ENCODE data around the gene SERPIND1.
"Not testable (repeated sequence)": the region's sequence is repeated elsewhere in the genome, so short reads cannot be mapped to it uniquely, and the experiment has no call there.

SERPIND1 gene

DNA sequence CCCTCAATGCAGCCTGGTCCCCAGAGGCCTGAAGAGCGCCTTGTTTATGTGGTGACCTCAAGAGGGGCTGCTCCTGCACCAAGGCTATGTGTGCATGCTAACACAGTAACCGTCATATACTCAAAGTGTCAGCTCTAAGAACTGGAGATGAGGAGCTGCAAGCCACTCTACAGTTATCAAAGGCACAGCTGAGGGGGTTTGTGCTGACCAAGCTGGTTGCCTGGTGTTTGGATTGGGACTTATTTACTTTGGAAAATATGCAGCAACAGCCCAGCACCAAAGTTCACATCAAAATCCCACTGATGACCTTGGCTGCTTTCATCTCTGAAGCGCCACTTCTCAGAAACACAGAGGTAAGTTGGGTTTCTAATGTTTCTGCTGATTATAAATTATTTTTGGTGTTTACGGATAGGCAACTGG, at the start of gene SERPIND1:
SERPIND1 (plus strand) TSS at position 321 of the 420 bp plus-strand sequence. CDS start 5,200 bp downstream, outside the sequence.
- no peak for DNase-seq

- no peak for DNase-seq
Observed at GRCh38 chr22:20724676-20725454, 49.0 kb upstream of the SERPIND1 start.

GRCh38 chr22:20725987-20726558, 47.8 kb upstream of the SERPIND1 start:
- DNase-seq: no peak

DNA sequence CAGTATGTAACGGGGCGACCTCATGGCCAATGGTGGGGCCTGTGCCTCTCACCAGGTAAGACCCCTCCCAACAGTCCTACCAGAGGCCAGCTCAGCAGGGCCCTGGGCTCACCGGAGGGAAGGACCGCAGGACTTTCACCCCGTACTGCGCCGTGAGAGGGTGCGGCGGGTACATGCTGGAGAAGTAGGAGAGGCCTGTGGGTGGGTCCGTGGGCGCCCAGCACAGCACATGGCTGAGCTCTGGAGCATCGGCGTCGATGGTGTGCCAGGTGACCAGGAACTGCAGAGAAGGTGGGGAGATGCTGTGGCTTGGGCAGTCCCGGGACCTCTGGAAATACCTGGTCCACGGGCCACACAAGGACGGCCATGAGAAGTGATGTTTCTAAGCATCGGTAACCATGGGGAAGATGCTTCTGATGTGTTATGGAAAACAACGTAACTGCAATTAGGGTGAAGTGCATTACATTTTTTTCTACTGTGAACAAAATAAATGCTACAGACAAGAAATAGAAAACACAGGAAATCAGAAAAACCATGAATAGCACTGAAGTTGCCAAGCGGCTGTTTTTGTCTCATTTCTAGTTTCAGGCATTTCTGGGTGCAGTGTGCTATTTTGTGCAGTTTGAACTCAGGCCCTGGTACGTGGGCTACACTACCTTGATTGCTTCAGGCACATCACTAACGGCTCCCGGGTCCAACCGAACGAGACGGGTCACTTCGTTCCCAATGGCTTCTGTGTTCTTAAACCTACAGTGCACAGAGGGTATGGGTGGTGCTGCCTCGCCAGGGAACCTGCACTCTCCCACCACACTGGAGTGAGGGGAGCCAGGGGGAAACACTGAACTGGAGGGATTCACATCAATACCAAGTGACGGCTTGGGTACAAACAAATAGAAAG, 46.5 kb upstream of the SERPIND1 start:
- no peak for DNase-seq

DNA sequence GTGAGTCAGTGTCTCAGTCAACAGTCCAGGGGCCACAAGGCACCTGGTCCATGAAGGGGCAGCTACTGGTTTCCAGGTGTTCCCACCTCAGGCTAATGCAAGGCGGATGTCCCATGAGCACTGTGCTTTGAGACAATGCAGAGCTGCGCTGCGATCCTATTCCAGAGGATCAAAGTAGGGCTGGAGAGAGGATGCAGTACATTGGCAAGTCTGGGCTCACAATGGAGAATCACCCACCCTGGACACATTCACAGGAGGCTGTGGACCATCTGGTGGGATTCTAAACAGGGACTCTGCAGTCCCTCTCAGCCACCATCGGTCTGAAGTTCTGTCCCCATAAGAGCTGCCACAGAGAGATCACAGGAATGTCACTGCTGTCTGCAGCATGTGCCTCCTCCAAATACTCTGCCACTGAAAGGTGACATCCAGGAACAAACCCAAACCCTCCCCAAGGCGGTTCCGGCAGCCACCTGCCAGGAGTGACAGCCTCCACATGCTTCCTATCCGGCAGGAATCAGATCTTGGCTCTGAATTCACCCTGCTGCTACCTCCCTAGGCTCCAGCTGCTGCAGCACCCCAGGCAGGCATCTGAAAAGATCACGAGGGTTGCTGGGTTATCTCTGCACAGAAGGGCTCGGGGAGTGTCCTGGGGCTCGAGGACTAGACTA, 45.3 kb upstream of the SERPIND1 start:
- no peak for DNase-seq

DNA sequence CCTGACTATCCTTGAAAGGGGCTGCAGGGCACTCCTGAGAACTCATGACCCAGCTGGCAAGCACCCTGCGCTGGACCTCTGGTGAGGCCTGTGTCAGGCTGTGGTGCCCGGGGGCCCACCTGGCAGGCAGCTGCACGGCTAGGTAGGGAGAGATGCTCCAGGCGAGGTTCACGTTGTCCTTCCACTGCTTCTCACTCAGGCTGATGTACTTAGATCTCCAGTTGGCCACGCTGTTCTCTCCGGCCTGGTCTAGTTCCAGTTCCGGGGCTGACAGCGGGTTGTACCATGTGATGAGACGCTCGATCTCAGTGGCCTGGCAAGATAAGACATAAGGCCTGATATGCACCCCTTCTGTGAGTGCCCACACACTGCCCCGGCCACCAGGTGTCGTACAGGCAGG, 44.7 kb upstream of the SERPIND1 start:
- no peak for DNase-seq

DNA sequence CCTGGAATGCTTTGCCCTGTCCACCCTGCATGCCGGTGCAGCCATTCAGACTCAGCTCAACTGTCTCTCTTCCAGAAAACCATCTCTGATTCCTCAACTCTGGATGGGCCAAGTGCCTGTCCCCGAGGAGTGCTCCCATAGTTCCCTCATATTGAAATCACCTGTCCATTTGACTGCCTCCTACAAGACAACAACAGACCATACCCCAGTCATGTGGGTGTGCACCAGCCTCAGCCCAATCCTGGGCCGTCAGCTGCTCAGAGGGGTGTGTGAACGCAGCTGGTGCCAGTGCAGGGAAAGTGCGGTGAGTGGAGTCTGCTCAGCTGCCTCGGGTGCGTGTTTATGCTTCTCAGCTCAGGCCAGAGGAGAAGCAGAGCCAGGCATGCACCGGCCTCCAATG, 41.5 kb upstream of the SERPIND1 start:
- DNase-seq: not testable (repeated sequence)

DNA sequence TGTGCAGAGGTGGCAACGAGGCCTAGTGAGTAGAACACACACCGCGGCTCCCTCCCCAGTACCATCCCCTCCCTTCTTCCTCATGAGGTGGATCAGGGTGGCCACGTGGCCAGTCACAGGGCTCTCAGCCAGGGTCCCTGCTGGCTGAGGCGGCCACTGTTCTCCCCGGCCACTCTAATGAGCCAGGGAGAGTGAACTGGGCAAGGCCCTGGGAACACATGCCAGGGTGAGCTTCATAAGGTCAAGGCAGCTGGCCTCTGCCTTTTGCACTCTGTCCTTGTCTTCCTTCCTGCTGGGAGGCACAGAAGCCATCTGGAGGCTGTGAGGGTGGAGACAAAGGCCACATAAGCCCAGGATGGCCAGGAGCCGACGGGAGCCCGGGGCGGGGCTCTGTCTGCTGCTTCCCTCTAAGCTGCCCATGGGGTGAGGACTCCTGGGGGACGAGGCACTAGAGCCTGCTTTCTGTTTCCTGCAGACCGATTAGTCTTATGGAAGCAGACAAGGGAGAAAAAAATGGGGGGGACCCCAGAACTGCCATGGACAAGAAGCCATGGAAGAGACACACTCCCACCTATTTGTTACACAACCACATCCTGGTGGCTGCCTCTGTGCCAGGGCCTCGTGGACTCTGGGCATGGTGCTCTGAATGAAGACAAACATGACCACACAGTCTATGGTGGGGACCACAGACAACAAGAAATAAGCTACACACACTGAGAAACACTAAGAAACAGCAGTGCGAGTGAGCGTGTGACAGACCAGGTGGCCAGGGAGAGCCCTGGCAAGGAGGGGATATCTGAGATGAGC, 38.4 kb upstream of the SERPIND1 start:
- DNase-seq: not testable (repeated sequence)

- not testable (repeated sequence) for DNase-seq
Observed at GRCh38 chr22:20736891-20737290, 37.0 kb upstream of the SERPIND1 start.

DNA sequence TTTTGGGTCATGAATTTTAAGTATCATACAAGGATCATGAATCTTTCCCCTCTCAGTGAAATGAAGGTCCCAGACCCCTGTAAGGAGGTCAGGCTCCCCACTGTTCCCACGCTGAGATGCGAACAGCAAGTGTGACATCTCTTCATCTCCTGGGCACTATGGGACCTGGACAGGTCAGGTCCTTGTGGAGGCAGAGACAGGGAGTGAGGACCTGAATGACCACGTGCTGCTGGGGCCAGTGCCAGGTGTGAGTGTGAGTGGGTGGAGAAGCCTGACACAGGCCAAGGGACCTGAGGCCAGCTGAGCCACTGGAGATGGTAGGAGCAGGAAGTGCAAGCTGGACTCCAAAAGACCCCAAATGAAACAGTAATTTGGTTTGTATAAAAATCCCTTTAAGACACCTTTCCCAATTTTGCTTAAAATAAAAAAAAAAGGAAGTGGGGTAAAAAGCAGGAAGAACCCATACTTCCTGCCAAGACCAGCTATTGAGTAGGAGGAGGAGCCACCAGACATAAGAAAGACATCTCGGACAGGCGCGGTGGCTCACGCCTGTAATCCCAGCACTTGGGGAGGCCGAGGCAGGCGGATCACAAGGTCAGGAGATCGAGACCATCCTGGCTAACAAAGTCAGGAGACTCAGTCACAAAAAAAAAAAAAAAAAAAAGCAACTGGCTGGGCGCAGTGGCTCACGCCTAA, 35.4 kb upstream of the SERPIND1 start:
- no peak for DNase-seq

DNA sequence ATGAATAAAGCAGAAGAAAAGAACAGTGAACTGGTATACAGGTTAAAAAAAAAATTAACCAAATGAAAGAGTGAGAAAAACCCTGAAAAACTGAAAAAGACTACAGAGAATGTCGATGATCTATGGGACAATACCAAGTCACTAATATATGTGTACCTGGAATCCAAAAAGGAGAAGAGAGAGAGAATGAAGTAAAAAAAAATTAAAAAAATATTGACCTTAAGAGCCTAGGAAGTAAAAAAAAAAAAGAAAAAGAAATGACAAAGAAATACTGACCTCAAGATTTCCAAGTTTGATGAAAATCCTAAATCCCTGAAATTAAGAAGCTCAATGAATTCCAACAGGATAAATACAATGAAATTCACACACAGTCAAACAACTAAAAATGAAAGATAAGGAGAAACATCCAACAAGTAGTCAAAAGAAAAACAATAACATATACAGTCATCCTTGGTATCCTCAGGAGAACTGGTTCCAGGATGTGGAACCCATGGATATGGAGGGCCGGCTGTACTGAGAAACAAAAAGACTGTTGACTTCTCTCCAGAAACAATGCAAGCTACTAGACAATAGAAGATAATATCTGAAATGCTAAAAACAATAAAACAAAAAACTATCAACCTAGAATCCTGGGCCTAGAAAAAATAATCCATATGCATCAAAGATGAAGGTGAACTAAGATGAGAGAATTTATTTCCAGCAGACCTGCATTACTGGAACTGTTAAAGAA, 33.5 kb upstream of the SERPIND1 start:
- DNase-seq: no peak

- no peak for DNase-seq
Observed at GRCh38 chr22:20741008-20741633, 32.8 kb upstream of the SERPIND1 start.

DNA sequence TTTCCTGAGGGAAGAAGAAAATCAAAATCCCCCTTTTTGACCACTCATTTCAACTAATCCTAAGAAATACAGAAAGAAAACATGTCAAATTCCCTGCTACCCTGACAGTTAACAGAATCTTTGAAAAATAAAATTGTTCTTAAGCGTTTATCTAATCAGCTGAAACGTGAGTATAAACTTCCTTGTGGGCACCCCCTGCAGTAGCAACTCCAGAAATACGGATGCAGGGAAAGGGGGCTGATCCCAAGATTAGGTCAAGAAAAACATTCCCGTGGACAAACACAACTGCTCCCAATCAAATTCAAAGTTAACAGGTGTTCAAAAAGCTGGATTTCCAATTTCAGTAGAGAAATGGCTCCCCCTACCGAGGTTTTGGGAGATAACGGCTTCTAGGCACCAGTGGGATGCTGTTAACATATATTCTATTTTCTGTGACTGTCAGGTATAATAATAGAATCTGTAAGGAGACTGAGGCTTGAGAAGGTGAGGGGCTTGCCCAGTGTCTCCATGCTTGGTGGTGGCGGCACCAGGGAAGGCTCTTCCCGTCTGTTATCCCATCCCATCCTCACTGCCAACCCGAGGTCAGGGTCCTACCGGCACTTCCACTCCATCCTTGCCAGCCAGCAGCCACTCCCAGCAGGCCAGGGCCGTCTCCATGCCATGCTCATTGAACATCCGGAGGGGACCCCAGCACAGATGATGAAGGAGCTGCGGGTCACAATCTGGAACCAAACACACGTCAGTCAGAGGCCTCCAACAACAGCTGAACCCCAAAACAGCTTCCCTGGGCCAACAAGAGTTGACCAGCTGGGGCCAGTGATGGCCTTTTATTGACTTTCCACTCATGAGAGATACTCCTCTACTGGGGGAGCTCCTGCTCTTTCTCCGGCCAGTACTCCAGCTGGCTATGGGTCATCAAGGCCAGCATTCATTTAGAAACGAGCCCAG, 32.0 kb upstream of the SERPIND1 start:
- DNase-seq: peak; percentile 28 to 43

GRCh38 chr22:20742764-20743163, 31.1 kb upstream of the SERPIND1 start:
- DNase-seq: no peak

- DNase-seq: no peak
Observed at GRCh38 chr22:20744456-20744855, 29.5 kb upstream of the SERPIND1 start.

DNA sequence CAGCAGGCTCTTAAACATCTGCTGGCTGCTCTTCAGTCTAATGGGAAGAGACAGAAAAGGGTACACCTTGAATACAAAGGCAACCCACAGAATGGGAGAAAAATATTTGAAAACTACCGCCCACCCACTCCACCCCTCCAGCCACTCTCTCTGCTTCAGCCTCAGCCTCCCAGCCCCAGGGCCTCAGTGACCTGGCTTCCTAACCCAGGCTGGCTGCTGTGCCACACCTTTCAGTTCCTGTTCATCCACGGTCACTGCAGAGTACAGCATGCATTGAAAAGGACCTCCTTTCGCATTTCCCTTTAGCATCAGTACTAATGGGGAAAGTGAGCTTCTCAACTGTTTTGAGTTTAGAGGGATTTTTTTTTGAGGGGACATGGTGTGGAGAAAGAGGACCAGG, 28.8 kb upstream of the SERPIND1 start:
- no peak for DNase-seq

DNA sequence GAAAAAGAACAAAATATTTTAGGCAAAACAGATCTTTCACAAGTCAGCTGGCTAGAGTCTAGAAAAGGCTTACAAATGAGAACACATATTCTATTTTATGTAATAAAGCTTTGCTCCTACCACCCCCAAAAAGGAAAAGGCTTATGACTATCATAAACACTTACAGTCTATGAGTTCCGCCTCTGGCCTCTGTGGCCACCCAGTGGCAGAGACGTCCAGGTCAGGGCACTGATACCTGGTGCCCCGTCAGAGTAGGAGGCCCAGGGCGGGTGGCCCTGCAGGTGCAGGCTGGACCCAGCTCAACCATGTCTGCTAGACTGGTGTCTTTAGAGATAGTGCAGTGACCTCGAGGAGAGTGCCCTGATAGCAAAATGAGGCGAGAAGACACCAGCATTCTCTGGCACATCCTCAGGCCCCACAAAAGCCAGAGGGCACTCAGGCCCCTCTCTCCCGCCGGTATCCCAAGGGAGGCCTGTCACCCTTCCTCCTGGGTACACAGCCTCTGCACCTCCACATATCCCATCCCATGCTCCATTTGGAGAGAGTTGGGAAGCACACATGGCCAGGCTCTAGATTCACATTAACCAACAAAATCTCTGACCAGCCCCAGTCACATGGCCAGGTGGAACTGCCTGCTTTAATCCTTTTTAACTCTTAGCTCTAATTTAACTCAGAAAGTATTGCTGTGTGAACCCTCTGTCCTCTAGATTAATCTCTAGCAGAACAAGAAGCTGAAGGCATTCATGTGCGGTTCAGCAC, 27.3 kb upstream of the SERPIND1 start:
- no peak for DNase-seq

- DNase-seq: no peak
Observed at GRCh38 chr22:20747223-20747622, 26.7 kb upstream of the SERPIND1 start.
